SK-N-SH (cell line): ENCODE data around the gene POLR1D. TPM values are rescaled to one million over a fixed set of nuclear protein-coding genes. Genes with fewer than 3 reads are reported as not detected.

Source experiments
- CTCF ChIA-PET: fragments of 300-600, 350-600 bp; formaldehyde crosslinking; extraction: SDS; loops from one replicate; lab custom pipeline; 2021; lab: Yijun Ruan, JAX
- POLR2A ChIA-PET: fragments of 350-600 bp; sonication (Branson Sonifier 250); formaldehyde crosslinking; extraction: SDS; loops from one replicate; lab custom pipeline; 2020; ENCODE audit warnings: antibody characterized with exemption, inconsistent platforms; lab: Yijun Ruan, JAX
- DNase-seq: peaks from one replicate; pipeline ENCODE4 v3.0.0; 2012
- H2AFZ ChIP-seq: fragments of 200-600 bp; sonication (generic); 2 replicates; pipeline ENCODE4 v1.8.1; 2016; ENCODE audit warnings: antibody characterized with exemption, mild to moderate bottlenecking, low read depth
- H3F3A ChIP-seq: fragments of 200-600 bp; sonication (generic); replicated peaks from 2 replicates; pipeline ENCODE3; 2016; ENCODE audit warnings: antibody characterized with exemption, mild to moderate bottlenecking; ENCODE audit not compliant: insufficient read depth
- H3K27ac ChIP-seq, 2 experiments: fragments of 200-500 bp in 1 of 2; fragments of 200-600 bp in 1 of 2; sonication (Bioruptor generic) in 1 of 2; sonication (generic), shearing (Covaris generic) in 1 of 2; 2 replicates each; pipeline versions ENCODE4 v1.5.1 to v1.6.1; 2014 to 2016; ENCODE audit warnings: low read depth in 2 of 2, inconsistent platforms in 1 of 2, low read length in 1 of 2, mild to moderate bottlenecking in 1 of 2, mixed read lengths in 1 of 2
- H3K27me3 ChIP-seq: fragments of 200-600 bp; sonication (generic), shearing (Covaris generic); 2 replicates; pipeline ENCODE4 v1.6.1; 2016; ENCODE audit warnings: mixed run types; ENCODE audit not compliant: insufficient read depth
- H3K36me3 ChIP-seq, 2 experiments: fragments of 200-500 bp in 1 of 2; fragments of 200-600 bp in 1 of 2; sonication (Bioruptor generic) in 1 of 2; sonication (generic) in 1 of 2; replicated peaks in 1 of 2; 2 replicates each; pipeline versions ENCODE3 to v1.5.1; 2014 to 2016; ENCODE audit warnings: low read length in 1 of 2, mild to moderate bottlenecking in 1 of 2; ENCODE audit not compliant: insufficient read depth in 2 of 2, control insufficient read depth in 1 of 2
- H3K4me1 ChIP-seq, 2 experiments: fragments of 200-500 bp in 1 of 2; fragments of 200-600 bp in 1 of 2; sonication (Bioruptor generic) in 1 of 2; sonication (generic), shearing (Covaris generic) in 1 of 2; 2 replicates each; pipeline versions ENCODE4 v1.5.1 to v1.6.1; 2014 to 2016; ENCODE audit warnings: low read depth in 1 of 2, low read length in 1 of 2, mixed run types in 1 of 2; ENCODE audit not compliant: insufficient read depth in 2 of 2, control insufficient read depth in 1 of 2
- H3K4me2 ChIP-seq: fragments of 200-600 bp; sonication (generic), shearing (Covaris generic); 2 replicates; pipeline ENCODE4 v1.6.1; 2017; ENCODE audit warnings: mixed run types
- H3K4me3 ChIP-seq, 2 experiments: fragments of 200-500 bp in 1 of 2; fragments of 200-600 bp in 1 of 2; sonication (Bioruptor generic) in 1 of 2; sonication (generic), shearing (Covaris generic) in 1 of 2; 2 replicates each; pipeline versions ENCODE4 v1.5.1 to v1.8.1; 2014 to 2016; ENCODE audit warnings: low read depth in 2 of 2, inconsistent platforms in 1 of 2, low read length in 1 of 2, mild to moderate bottlenecking in 1 of 2, mixed read lengths in 1 of 2, moderate library complexity in 1 of 2
- H3K79me2 ChIP-seq: fragments of 200-600 bp; sonication (generic); 2 replicates; pipeline ENCODE4 v1.8.1; 2017; ENCODE audit warnings: mild to moderate bottlenecking; ENCODE audit not compliant: insufficient read depth
- H3K9ac ChIP-seq: fragments of 200-600 bp; sonication (generic); 2 replicates; pipeline ENCODE4 v1.6.1; 2017; ENCODE audit warnings: mixed run types
- H3K9me2 ChIP-seq: fragments of 200-600 bp; sonication (generic); 2 replicates; pipeline ENCODE4 v1.6.1; 2017; ENCODE audit warnings: mixed run types
- H3K9me3 ChIP-seq: fragments of 200-600 bp; sonication (generic); 2 replicates; pipeline ENCODE4 v1.6.1; 2017; ENCODE audit warnings: mixed run types, mild to moderate bottlenecking, moderate library complexity
- H4K20me1 ChIP-seq: fragments of 200-600 bp; sonication (generic); 2 replicates; pipeline ENCODE4 v1.6.1; 2017; ENCODE audit warnings: mild to moderate bottlenecking, mixed run types; ENCODE audit not compliant: insufficient read depth
- CTCF ChIP-seq: fragments of 200-600 bp; sonication (generic); IDR thresholded peaks from 2 replicates; pipeline ENCODE4 v1.6.1; 2017; ENCODE audit warnings: antibody characterized with exemption, mild to moderate bottlenecking, moderate library complexity
- ELF1 ChIP-seq: IDR thresholded peaks from 2 replicates; pipeline ENCODE4 v1.4.0; 2012
- EP300 ChIP-seq, 2 experiments: IDR thresholded peaks; 2 replicates each; pipeline versions ENCODE4 v1.4.0 to v1.6.1; 2012; ENCODE audit warnings: borderline replicate concordance in 1 of 2, low read depth in 1 of 2, low read length in 1 of 2
- FOSL2 ChIP-seq: IDR thresholded peaks from 2 replicates; pipeline ENCODE4 v1.4.0; 2012; ENCODE audit warnings: low read depth, mild to moderate bottlenecking, moderate library complexity, borderline replicate concordance
- FOXJ3 ChIP-seq: sonication (generic); formaldehyde crosslinking; IDR thresholded peaks from 2 replicates; pipeline ENCODE4 v1.5.1; 2020; ENCODE audit warnings: mild to moderate bottlenecking, missing genetic modification reagents
- FOXM1 ChIP-seq: IDR thresholded peaks from 2 replicates; pipeline ENCODE4 v1.4.0; 2012; ENCODE audit warnings: low read depth, mild to moderate bottlenecking
- GABPA ChIP-seq: IDR thresholded peaks from 2 replicates; pipeline ENCODE4 v1.4.0; 2012; ENCODE audit warnings: low read depth, mild to moderate bottlenecking
- GATA2 ChIP-seq: sonication (generic); formaldehyde crosslinking; IDR thresholded peaks from 2 replicates; pipeline ENCODE4 v1.5.0; 2020; ENCODE audit warnings: mild to moderate bottlenecking, missing genetic modification reagents
- MXI1 ChIP-seq: IDR thresholded peaks from 2 replicates; pipeline ENCODE4 v1.6.1; 2012; ENCODE audit warnings: mild to moderate bottlenecking, low read depth, low read length, improper control_type of control experiment
- RAD21 ChIP-seq: IDR thresholded peaks from 2 replicates; pipeline ENCODE4 v1.6.1; 2012; ENCODE audit warnings: mild to moderate bottlenecking, low read length
- RCOR1 ChIP-seq: fragments of 150-350 bp; IDR thresholded peaks from 2 replicates; pipeline ENCODE4 v1.6.1; 2017; ENCODE audit warnings: antibody characterized with exemption, low read length
- REST ChIP-seq: IDR thresholded peaks from 2 replicates; pipeline ENCODE4 v1.6.1; 2012; ENCODE audit warnings: mild to moderate bottlenecking, low read depth, low read length, moderate library complexity
- RXRA ChIP-seq: IDR thresholded peaks from 2 replicates; pipeline ENCODE4 v1.4.0; 2012; ENCODE audit warnings: low read depth, mild to moderate bottlenecking, borderline replicate concordance
- SIN3A ChIP-seq: IDR thresholded peaks from 2 replicates; pipeline ENCODE4 v1.6.1; 2012; ENCODE audit warnings: low read depth, mild to moderate bottlenecking, low read length, moderate library complexity, borderline replicate concordance
- TAF1 ChIP-seq: IDR thresholded peaks from 2 replicates; pipeline ENCODE4 v1.6.1; 2012; ENCODE audit warnings: low read depth, mild to moderate bottlenecking, low read length, moderate library complexity, borderline replicate concordance
- TEAD4 ChIP-seq: IDR thresholded peaks from 2 replicates; pipeline ENCODE4 v1.4.0; 2012; ENCODE audit warnings: mild to moderate bottlenecking, borderline replicate concordance; ENCODE audit not compliant: insufficient read depth
- USF2 ChIP-seq: fragments of 150-350 bp; IDR thresholded peaks from 2 replicates; pipeline ENCODE4 v1.6.1; 2017; ENCODE audit warnings: antibody characterized with exemption, low read length, low read depth, borderline replicate concordance
- WGBS: methylation state at CpG from one replicate; pipeline ENCODE4 v1.1.6; 2017; ENCODE audit warnings: low lambda C conversion rate; 5-methylcytosine and 5-hydroxymethylcytosine counted together
- polyA plus RNA-seq, 3 experiments: library from polyadenylated mRNA; depleted of rRNA; stranded (reverse); fragments of >200 nt; gene quantifications; 2 replicates each; pipeline ENCODE4 v1.2.3, GENCODE V29; 2012

The POLR1D gene
- polyA plus RNA-seq, 1 of the 3 experiments (the other 2 are of a cell fraction): 150 TPM

GRCh38 chr13:27613628-27614027 is 8.1 kb upstream of the POLR1D start:
- H3K9ac ChIP-seq: no peak overlapping the region
- no peak overlapping the region for H3K4me3 ChIP-seq
- H3K9me3 ChIP-seq: no peaks in the 10 kb centered on the region
- H3K27ac ChIP-seq: no peak overlapping the region
- no peak for TF ChIP-seq FOXM1
- no peak for TF ChIP-seq SIN3A
- TF ChIP-seq GABPA: no peak
- TF ChIP-seq TAF1: no peak
- no peak for TF ChIP-seq MXI1
- no peak for TF ChIP-seq EP300 (IDR thresholded peaks at IDR 0.05; ENCODE audit: borderline replicate concordance in 1 of 2, low read depth in 1 of 2, low read length in 1 of 2)
- TF ChIP-seq ELF1: no peak
- no peak for TF ChIP-seq CTCF
- no peak for TF ChIP-seq RAD21
- no peak for TF ChIP-seq REST
- TF ChIP-seq TEAD4: no peak
- no peak for TF ChIP-seq USF2
- TF ChIP-seq GATA2 (CRISPR knock-in tag): no peak
- no peak for TF ChIP-seq FOSL2
- TF ChIP-seq RXRA: no peak
- no peak for TF ChIP-seq FOXJ3 (CRISPR knock-in tag)
- no peak for TF ChIP-seq RCOR1
- TF ChIP-seq, all 33 proteins: peak for 0
- Histone ChIP-seq H4K20me1 (no peaks in the 10 kb centered on the region; the same call in 1 of the 2 replicates), H3K79me2 (peaks cover 66% of the 10 kb centered on the region), H3F3A (no peaks in the 10 kb centered on the region), H2AFZ (no peak overlapping the region), H3K4me1 (peaks cover 0 to under 1% of the 10 kb centered on the region in 2 experiments; a peak in 2 of 4 replicates), H3K36me3 (peaks cover 0 to 4% of the 10 kb centered on the region in 2 experiments), H3K9me2 (no peaks in the 10 kb centered on the region), H3K27me3 (no peaks in the 10 kb centered on the region), H3K4me2 (no peak overlapping the region)
- ChIA-PET CTCF (interaction anchor here (1.2 kb wide), 1 partner anchor 52 kb away, joined by 3 read pairs; no protein-coding TSS in a partner anchor), POLR2A (no interaction called here)
- no peak for DNase-seq
- WGBS: 95% methylated on average over 7 of the region's 7 CpGs
